Sigmoid colon (tissue), 7 donors: ENCODE measurements around the gene PIM1. TPM values are rescaled to one million over a fixed set of nuclear protein-coding genes. Genes with fewer than 3 reads are reported as not detected.
A peak's percentile ranks its signal among the peaks of the same experiment; 100 is the strongest.

Source experiments
- DNase-seq: peaks from one replicate; pipeline ENCODE4 v3.0.0-alpha.2; 2019
- H3K27ac ChIP-seq, 4 donors: fragments of 200-600 bp; sonication (generic); one replicate each; pipeline ENCODE4 v1.5.1; 2016 to 2019; ENCODE audit warnings: mild to moderate bottlenecking in 1 of 4
- H3K27me3 ChIP-seq, 3 donors: fragments of 200-600 bp; sonication (generic); one replicate each; pipeline ENCODE4 v1.5.1; 2019; ENCODE audit warnings: mild to moderate bottlenecking in 1 of 3
- H3K36me3 ChIP-seq, 4 donors: fragments of 200-600 bp; sonication (generic); one replicate each; pipeline ENCODE4 v1.5.1; 2016 to 2019
- H3K4me1 ChIP-seq, 4 donors: fragments of 200-600 bp; sonication (generic); one replicate each; pipeline ENCODE4 v1.5.1; 2017 to 2019
- H3K4me3 ChIP-seq, 4 donors: fragments of 200-600 bp; sonication (generic); one replicate each; pipeline ENCODE4 v1.5.1; 2017 to 2019; ENCODE audit warnings: mild to moderate bottlenecking in 2 of 4, moderate library complexity in 1 of 4
- H3K9me3 ChIP-seq, 4 donors: fragments of 200-600 bp in 3 of 4; sonication (generic) in 3 of 4; one replicate each; pipeline versions ENCODE4 v1.5.1 to v1.6.1; 2013 to 2019
- CTCF ChIP-seq, 4 experiments: fragments of 450-650 bp in 3 of 4; fragments of 200-600 bp in 1 of 4; IDR thresholded peaks; one replicate each; pipeline ENCODE4 v1.5.1; 2016 to 2019; ENCODE audit warnings: antibody characterized with exemption in 4 of 4, mild to moderate bottlenecking in 3 of 4, moderate library complexity in 2 of 4
- EP300 ChIP-seq, 4 donors: sonication (generic); formaldehyde crosslinking; IDR thresholded peaks; one replicate each; pipeline ENCODE4 v1.6.1; 2017; ENCODE audit warnings: antibody characterized with exemption in 4 of 4
- POLR2A ChIP-seq, 2 donors: fragments of 450-650 bp; IDR thresholded peaks; one replicate each; pipeline ENCODE4 v1.6.1; 2016; ENCODE audit warnings: antibody characterized with exemption in 2 of 2, mild to moderate bottlenecking in 2 of 2, moderate library complexity in 2 of 2
- POLR2AphosphoS5 ChIP-seq, 4 donors: sonication (generic); formaldehyde crosslinking; IDR thresholded peaks; one replicate each; pipeline ENCODE4 v1.6.1; 2017; ENCODE audit warnings: antibody characterized with exemption in 4 of 4
- WGBS, 2 donors: extraction: QIAGEN DNeasy Blood & Tissue Kit; methylation state at CpG; one replicate each; pipeline ENCODE4 v1.1.7; 2013; 5-methylcytosine and 5-hydroxymethylcytosine counted together
- intact Hi-C: fragments of 100-400 bp; cut with DNase I; formaldehyde crosslinking; loops from one replicate; pipeline ENCODE4 v1.15.1; 2023
- polyA plus RNA-seq, 3 donors: library from polyadenylated mRNA; stranded (reverse); fragments of 200-250 nt; gene quantifications; one replicate each; pipeline ENCODE4 v1.2.3, GENCODE V29; 2013
- total RNA-seq, 4 donors: library from RNA; depleted of rRNA; stranded (reverse); fragments of >200 nt; gene quantifications; one replicate each; pipeline ENCODE4 v1.1.0, GENCODE V29; 2016
- donor health status: healthy with polysubstance abuse.
- donor health status: Bipolar disorder and iron deficiency.
- donor health status: healthy.

Gene PIM1
- total and polyA plus RNA-seq, 7 donors, result 17.1 to 103 (median 31.0) TPM

- 54 to 67% methylated on average over 6 of the region's 6 CpGs for WGBS, 2 donors
- peak overlapping the region; percentile 37 to 65 (median 55) for H3K4me3 ChIP-seq
- intact Hi-C loops, result no loop called here
- no peak for DNase-seq
- H3K27me3 ChIP-seq, result no peaks in the 10 kb centered on the region
- peaks cover 0 to 13% (median 9%) of the 10 kb centered on the region in 4 donors for H3K4me1 ChIP-seq
- H3K9me3 ChIP-seq, result no peaks in the 10 kb centered on the region
- TF ChIP-seq POLR2A (IDR thresholded peaks at IDR 0.05), result no peak
- TF ChIP-seq CTCF (IDR thresholded peaks at IDR 0.05), result no peak
- no peak for TF ChIP-seq POLR2AphosphoS5 (IDR thresholded peaks at IDR 0.05)
- no peak for TF ChIP-seq EP300 (IDR thresholded peaks at IDR 0.05)
- H3K27ac ChIP-seq, result peak overlapping the region in 1 of 4 donors; percentile 48
- H3K36me3 ChIP-seq, result no peaks in the 10 kb centered on the region
These were observed 51.7 kb downstream of the PIM1 start for GRCh38 chr6:37221585-37222124.

DNA sequence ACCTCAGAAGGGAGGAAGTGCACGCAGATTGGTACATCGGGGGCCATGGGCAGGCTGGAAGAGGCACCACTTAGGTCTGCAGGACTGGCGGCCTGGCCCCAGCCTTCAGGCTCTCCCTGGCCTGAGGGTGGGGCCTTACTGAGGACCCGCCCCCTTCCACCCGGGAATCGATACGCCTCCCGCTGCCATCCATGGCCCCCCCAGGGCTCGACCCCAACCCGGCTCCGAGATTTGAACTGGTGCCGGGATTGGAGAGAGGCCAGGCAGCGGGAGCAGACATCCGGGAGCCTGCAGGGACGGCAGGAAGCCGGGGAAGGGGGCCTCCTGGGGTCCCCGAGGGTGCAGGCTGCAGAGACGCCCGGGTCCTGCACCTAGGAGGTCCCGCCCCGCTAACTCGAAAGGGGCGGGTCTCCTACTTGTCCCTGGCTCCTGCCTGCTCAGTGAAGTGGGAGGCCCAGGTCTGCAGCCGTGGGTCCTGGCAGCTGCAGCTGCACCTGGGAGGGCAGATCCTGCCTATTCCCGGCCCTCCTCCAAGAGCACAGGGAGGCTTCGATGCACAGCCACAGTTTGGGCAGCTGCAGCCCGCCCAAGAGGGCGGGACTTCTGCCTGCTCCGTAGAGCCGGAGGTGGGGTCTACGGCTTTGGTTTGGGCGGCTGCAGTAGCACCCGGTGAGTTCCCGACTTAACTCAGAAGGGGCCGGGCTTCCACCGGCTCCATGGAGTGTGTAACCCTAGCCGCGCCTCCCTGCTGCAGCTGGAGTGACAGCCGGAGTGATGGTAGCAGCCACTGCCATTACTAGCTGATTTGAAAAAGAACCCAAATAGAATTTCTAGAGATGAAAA, 52.4 kb downstream of the PIM1 start:
- no peak for TF ChIP-seq EP300 (IDR thresholded peaks at IDR 0.05)
- no peak for TF ChIP-seq POLR2AphosphoS5 (IDR thresholded peaks at IDR 0.05)
- WGBS, 2 donors, result 0 to 1% methylated on average over 39 of the region's 39 CpGs

DNA sequence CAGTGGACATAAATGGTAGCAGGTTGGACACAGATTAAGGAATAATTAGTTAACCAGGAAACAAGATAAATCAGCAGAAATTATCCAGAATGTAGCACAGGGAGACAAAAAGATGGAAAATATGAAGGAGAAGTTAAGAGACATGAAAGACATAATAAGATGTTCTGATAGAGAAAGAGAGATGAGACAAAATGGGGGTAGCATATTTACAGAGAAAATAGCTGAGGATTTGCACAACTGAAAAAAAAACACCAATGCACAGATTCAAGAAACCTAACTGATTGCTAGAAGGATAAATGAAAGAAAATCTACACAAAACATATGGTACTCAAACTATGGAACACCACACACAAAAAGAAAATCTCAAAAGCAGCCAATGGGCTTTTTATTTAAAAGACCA, 53.0 kb downstream of the PIM1 start:
- H3K4me3 ChIP-seq, result peak overlapping the region in 3 of 4 donors; percentile 52 to 65 (median 58)
- peaks cover 0 to 13% (median 9%) of the 10 kb centered on the region in 4 donors for H3K4me1 ChIP-seq
- no peaks in the 10 kb centered on the region for H3K27me3 ChIP-seq
- TF ChIP-seq EP300 (IDR thresholded peaks at IDR 0.05), result no peak
- TF ChIP-seq POLR2AphosphoS5 (IDR thresholded peaks at IDR 0.05), result no peak
- TF ChIP-seq POLR2A (IDR thresholded peaks at IDR 0.05), result no peak
- TF ChIP-seq CTCF (IDR thresholded peaks at IDR 0.05), result no peak
- no peaks in the 10 kb centered on the region for H3K36me3 ChIP-seq
- DNase-seq, result no peak
- intact Hi-C loops, result no loop called here
- peak overlapping the region in 1 of 4 donors; percentile 48 for H3K27ac ChIP-seq
- H3K9me3 ChIP-seq, result no peaks in the 10 kb centered on the region

More for the DNA sequence above, 52.4 kb downstream of the PIM1 start:
- H3K36me3 ChIP-seq, result no peaks in the 10 kb centered on the region
- H3K4me1 ChIP-seq, result peaks cover 0 to 13% (median 9%) of the 10 kb centered on the region in 4 donors
- H3K27me3 ChIP-seq, result no peaks in the 10 kb centered on the region
- peak overlapping the region; percentile 37 to 65 (median 55) for H3K4me3 ChIP-seq
- H3K27ac ChIP-seq, result peak overlapping the region in 3 of 4 donors; percentile 10 to 48 (median 17)
- no peaks in the 10 kb centered on the region for H3K9me3 ChIP-seq
- DNase-seq, result peak; percentile 81
- intact Hi-C loops, result no loop called here

Other genes starting within 250 kb of the PIM1 start
- 10 to 100 TPM in 3 of 4 donors, 1 to 10 TPM in 1; 2.9 to 50.7 (median 15.4) TPM for gene PI16, start 215.4 kb upstream of the PIM1 start, total RNA-seq
- gene PI16, start 215.4 kb upstream of the PIM1 start, polyA plus RNA-seq, result 1 to 10 TPM in 2 of 3 donors, under 1 TPM in 1; 0.85 to 1.8 (median 1.2) TPM
- gene MTCH1, start 184.0 kb upstream of the PIM1 start, total RNA-seq, result 100 to 1,000 TPM; 163 to 198 (median 195) TPM
- gene MTCH1, start 184.0 kb upstream of the PIM1 start, polyA plus RNA-seq, result 100 to 1,000 TPM; 141 to 150 (median 150) TPM
- gene FGD2, start 164.5 kb upstream of the PIM1 start, total RNA-seq, result 10 to 100 TPM; 17.1 to 39.3 (median 21.9) TPM
- gene FGD2, start 164.5 kb upstream of the PIM1 start, polyA plus RNA-seq, result 10 to 100 TPM in 1 of 3 donors, 1 to 10 TPM in 2; 3.7 to 40.8 (median 9.0) TPM
- 1 to 10 TPM; 6.1 to 7.2 (median 6.3) TPM for gene TBC1D22B, start 87.6 kb downstream of the PIM1 start, total RNA-seq
- gene TBC1D22B, start 87.6 kb downstream of the PIM1 start, polyA plus RNA-seq, result 10 to 100 TPM in 1 of 3 donors, 1 to 10 TPM in 2; 8.6 to 10.8 (median 9.5) TPM
- gene TMEM217, start 88.0 kb downstream of the PIM1 start, total RNA-seq, result 1 to 10 TPM in 2 of 4 donors, under 1 TPM in 1, not detected in 1; 0.55 to 5.3 (median 1.1) TPM
- under 1 TPM; 0.60 to 0.90 (median 0.69) TPM for gene TMEM217, start 88.0 kb downstream of the PIM1 start, polyA plus RNA-seq
- gene RNF8, start 183.8 kb downstream of the PIM1 start, total RNA-seq, result 10 to 100 TPM in 2 of 4 donors, 1 to 10 TPM in 2; 8.8 to 18.5 (median 12.7) TPM
- 10 to 100 TPM; 10.2 to 12.3 (median 11.6) TPM for gene RNF8, start 183.8 kb downstream of the PIM1 start, polyA plus RNA-seq